ENCODE results near the gene EFHC1. TPM values are rescaled to one million over a fixed set of nuclear protein-coding genes. Genes with fewer than 3 reads are reported as not detected.
"Not testable (repeated sequence)": the region's sequence is repeated elsewhere in the genome, so short reads cannot be mapped to it uniquely, and the experiment has no call there.

EFHC1 gene
- total and polyA plus RNA-seq, 9 donors: 12.1 to 59.5 (median 23.5) TPM

- DNase-seq: no peak
- no peaks in the 10 kb centered on the region for H3K9me3 ChIP-seq
- no peak for TF ChIP-seq CTCF (IDR thresholded peaks at IDR 0.05)
- no peak for TF ChIP-seq POLR2A (IDR thresholded peaks at IDR 0.05)
- no peak for TF ChIP-seq EP300 (IDR thresholded peaks at IDR 0.05)
- no peaks in the 10 kb centered on the region for H3K36me3 ChIP-seq
- no peaks in the 10 kb centered on the region for H3K27me3 ChIP-seq
- peaks cover 3% of the 10 kb centered on the region for H3K4me1 ChIP-seq (ENCODE audit: insufficient read depth)
- H3K4me3 ChIP-seq: no peak overlapping the region
- H3K27ac ChIP-seq: no peak overlapping the region
- intact Hi-C loops (cut with DNase I): loop anchor here in 3 of 4 donors (10.0 kb wide), 3 partner anchors 78 to 148 kb away; partner anchors contain the start of gene TRAM2 (in 1 of the 3)
Observed at GRCh38 chr6:52426667-52427066, 6.5 kb downstream of the EFHC1 start.

GRCh38 chr6:52433294-52433693 is 13.2 kb downstream of the EFHC1 start:
- H3K27me3 ChIP-seq; H3K9me3 ChIP-seq; H3K27ac ChIP-seq; H3K4me1 ChIP-seq (ENCODE audit: insufficient read depth); intact Hi-C loops (cut with DNase I); H3K36me3 ChIP-seq; DNase-seq; H3K4me3 ChIP-seq: not testable (repeated sequence)
- 74 to 87% (median 86%) methylated on average over 4 of the region's 4 CpGs for WGBS, 3 donors

GRCh38 chr6:52435345-52435744 is 15.2 kb downstream of the EFHC1 start:
- H3K4me3 ChIP-seq: no peak overlapping the region
- no peaks in the 10 kb centered on the region for H3K27me3 ChIP-seq
- no peak for DNase-seq
- no peaks in the 10 kb centered on the region for H3K9me3 ChIP-seq
- intact Hi-C loops (cut with DNase I): no loop called here
- no peaks in the 10 kb centered on the region for H3K4me1 ChIP-seq (ENCODE audit: insufficient read depth)
- whole genome bisulfite sequencing, 3 donors: 88 to 90% (median 89%) methylated on average over 1 of the region's 1 CpG
- no peak overlapping the region for H3K27ac ChIP-seq
- no peaks in the 10 kb centered on the region for H3K36me3 ChIP-seq
- TF ChIP-seq POLR2A (IDR thresholded peaks at IDR 0.05): no peak

GRCh38 chr6:52438926-52439325 is 18.8 kb downstream of the EFHC1 start:
- 72 to 76% (median 73%) methylated on average over 2 of the region's 2 CpGs for WGBS, 3 donors
- intact Hi-C loops (cut with DNase I): no loop called here
- DNase-seq: no peak
- Histone ChIP-seq H3K9me3 (no peaks in the 10 kb centered on the region), H3K4me1 (ENCODE audit: insufficient read depth) (no peaks in the 10 kb centered on the region), H3K27me3 (no peaks in the 10 kb centered on the region), H3K27ac (no peak overlapping the region), H3K36me3 (no peaks in the 10 kb centered on the region), H3K4me3 (no peak overlapping the region)
- TF ChIP-seq EP300 (IDR thresholded peaks at IDR 0.05) (no peak), CTCF (IDR thresholded peaks at IDR 0.05) (no peak), POLR2A (IDR thresholded peaks at IDR 0.05) (no peak)

GRCh38 chr6:52454556-52454955 is 34.4 kb downstream of the EFHC1 start:
- no peaks in the 10 kb centered on the region for H3K4me1 ChIP-seq (ENCODE audit: insufficient read depth)
- intact Hi-C loops (cut with DNase I): no loop called here
- no peak for DNase-seq
- no peaks in the 10 kb centered on the region for H3K9me3 ChIP-seq
- H3K27ac ChIP-seq: no peak overlapping the region
- no peak overlapping the region for H3K4me3 ChIP-seq
- 70 to 92% (median 86%) methylated on average over 2 of the region's 2 CpGs for WGBS, 3 donors
- TF ChIP-seq EP300 (IDR thresholded peaks at IDR 0.05) (no peak), POLR2A (IDR thresholded peaks at IDR 0.05) (no peak), CTCF (IDR thresholded peaks at IDR 0.05) (no peak)
- no peaks in the 10 kb centered on the region for H3K27me3 ChIP-seq
- no peaks in the 10 kb centered on the region for H3K36me3 ChIP-seq

- Histone ChIP-seq H3K27ac (no peak overlapping the region), H3K4me1 (ENCODE audit: insufficient read depth) (no peaks in the 10 kb centered on the region), H3K27me3 (no peaks in the 10 kb centered on the region), H3K36me3 (no peaks in the 10 kb centered on the region), H3K9me3 (no peaks in the 10 kb centered on the region), H3K4me3 (no peak overlapping the region)
- no peak for DNase-seq
- intact Hi-C loops (cut with DNase I): no loop called here
- TF ChIP-seq CTCF (IDR thresholded peaks at IDR 0.05): no peak
- TF ChIP-seq POLR2A (IDR thresholded peaks at IDR 0.05): no peak
- no peak for TF ChIP-seq EP300 (IDR thresholded peaks at IDR 0.05)
- 95 to 99% (median 99%) methylated on average over 2 of the region's 2 CpGs for WGBS, 3 donors
Observed at GRCh38 chr6:52457096-52457495, 37.0 kb downstream of the EFHC1 start.

GRCh38 chr6:52461194-52461593 is 41.1 kb downstream of the EFHC1 start:
- H3K27ac ChIP-seq; H3K36me3 ChIP-seq; intact Hi-C loops (cut with DNase I); DNase-seq; H3K9me3 ChIP-seq; H3K27me3 ChIP-seq; H3K4me1 ChIP-seq (ENCODE audit: insufficient read depth); H3K4me3 ChIP-seq: not testable (repeated sequence)
- 91 to 93% (median 93%) methylated on average over 2 of the region's 2 CpGs for WGBS, 3 donors
